Chondrocyte (in vitro differentiated cells): ENCODE measurements around the gene KRT20. TPM values are rescaled to one million over a fixed set of nuclear protein-coding genes. Genes with fewer than 3 reads are reported as not detected.

Source experiments
- DNase-seq: peaks from one replicate; pipeline ENCODE4 v3.0.0; 2021; ENCODE audit warnings: mixed read lengths, low spot score
- H3K27ac Mint-ChIP-seq: one replicate; pipeline ENCODE4 v1.8.0; 2021; ENCODE audit warnings: mild to moderate bottlenecking, moderate library complexity, mixed read lengths; ENCODE audit not compliant: unreplicated experiment
- H3K27me3 Mint-ChIP-seq: 2 replicates; pipeline ENCODE4 v1.8.0; 2021; ENCODE audit warnings: low read depth, mixed read lengths
- H3K36me3 Mint-ChIP-seq: 2 replicates; pipeline ENCODE4 v1.8.0; 2021; ENCODE audit warnings: low read depth, mixed read lengths
- H3K4me1 Mint-ChIP-seq: 2 replicates; pipeline ENCODE4 v1.8.0; 2021; ENCODE audit warnings: low read depth, mild to moderate bottlenecking, mixed read lengths
- H3K4me3 Mint-ChIP-seq: one replicate; pipeline ENCODE4 v1.8.0; 2021; ENCODE audit warnings: mild to moderate bottlenecking, moderate library complexity, mixed read lengths; ENCODE audit not compliant: unreplicated experiment
- H3K9me3 Mint-ChIP-seq: 2 replicates; pipeline ENCODE4 v1.8.0; 2021; ENCODE audit warnings: low read depth, mixed read lengths
- total RNA-seq: library from RNA; stranded (reverse); gene quantifications from 3 replicates; pipeline ENCODE4 v1.2.1, GENCODE V29; 2021
- TF ChIP-seq, protein P1 (sequence below): fragments of 200-600 bp; sonication (generic); IDR thresholded peaks from 2 replicates; pipeline ENCODE4 v1.5.0; 2021; ENCODE audit warnings: antibody characterized with exemption, mild to moderate bottlenecking, moderate library complexity

The KRT20 gene
- total RNA-seq, 1 donor from 2014 or later: not detected

GRCh38 chr17:40846515-40847144 is 38.4 kb downstream of the KRT20 start:
- Mint-ChIP-seq H3K27me3 (peaks cover 16% of the 10 kb centered on the region), H3K9me3 (no peaks in the 10 kb centered on the region), H3K27ac (no peak overlapping the region), H3K4me1 (no peaks in the 10 kb centered on the region), H3K36me3 (no peaks in the 10 kb centered on the region), H3K4me3 (no peak overlapping the region)
- DNase-seq: no peak
- TF ChIP-seq, protein P1, sequence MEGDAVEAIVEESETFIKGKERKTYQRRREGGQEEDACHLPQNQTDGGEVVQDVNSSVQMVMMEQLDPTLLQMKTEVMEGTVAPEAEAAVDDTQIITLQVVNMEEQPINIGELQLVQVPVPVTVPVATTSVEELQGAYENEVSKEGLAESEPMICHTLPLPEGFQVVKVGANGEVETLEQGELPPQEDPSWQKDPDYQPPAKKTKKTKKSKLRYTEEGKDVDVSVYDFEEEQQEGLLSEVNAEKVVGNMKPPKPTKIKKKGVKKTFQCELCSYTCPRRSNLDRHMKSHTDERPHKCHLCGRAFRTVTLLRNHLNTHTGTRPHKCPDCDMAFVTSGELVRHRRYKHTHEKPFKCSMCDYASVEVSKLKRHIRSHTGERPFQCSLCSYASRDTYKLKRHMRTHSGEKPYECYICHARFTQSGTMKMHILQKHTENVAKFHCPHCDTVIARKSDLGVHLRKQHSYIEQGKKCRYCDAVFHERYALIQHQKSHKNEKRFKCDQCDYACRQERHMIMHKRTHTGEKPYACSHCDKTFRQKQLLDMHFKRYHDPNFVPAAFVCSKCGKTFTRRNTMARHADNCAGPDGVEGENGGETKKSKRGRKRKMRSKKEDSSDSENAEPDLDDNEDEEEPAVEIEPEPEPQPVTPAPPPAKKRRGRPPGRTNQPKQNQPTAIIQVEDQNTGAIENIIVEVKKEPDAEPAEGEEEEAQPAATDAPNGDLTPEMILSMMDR: no peak

- Mint-ChIP-seq H3K4me3 (no peak overlapping the region), H3K27me3 (peaks cover 16% of the 10 kb centered on the region)
Observed at GRCh38 chr17:40844671-40845107, 40.4 kb downstream of the KRT20 start.

DNA sequence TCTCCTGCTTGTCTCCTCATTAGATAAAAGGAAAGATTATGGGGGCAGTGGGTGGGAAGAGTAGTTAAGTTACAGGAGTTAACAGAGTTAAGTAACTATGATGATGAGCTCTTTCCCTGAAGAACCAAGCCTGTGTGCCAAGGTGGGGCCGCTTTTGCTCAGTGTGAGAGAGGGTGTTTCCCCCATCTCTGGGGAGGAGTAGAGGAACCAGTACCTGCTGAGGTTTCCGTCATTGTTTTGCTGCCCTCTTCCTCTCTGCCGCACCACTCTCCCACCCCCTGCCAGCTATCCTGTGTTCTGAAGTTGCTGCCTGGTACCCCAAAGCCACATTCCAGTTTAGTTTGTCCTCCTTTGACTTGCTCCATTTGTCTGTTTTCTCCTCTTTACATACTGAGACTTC is 41.8 kb downstream of the KRT20 start:
- peaks cover 4% of the 10 kb centered on the region for H3K36me3 Mint-ChIP-seq
- no peak overlapping the region for H3K4me3 Mint-ChIP-seq
- H3K4me1 Mint-ChIP-seq: no peaks in the 10 kb centered on the region
- no peak overlapping the region for H3K27ac Mint-ChIP-seq
- no peak for DNase-seq
- TF ChIP-seq, protein P1: no peak
- H3K27me3 Mint-ChIP-seq: peaks cover 20% of the 10 kb centered on the region
- no peaks in the 10 kb centered on the region for H3K9me3 Mint-ChIP-seq

More at GRCh38 chr17:40844671-40845107, 40.4 kb downstream of the KRT20 start:
- Mint-ChIP-seq H3K9me3 (no peaks in the 10 kb centered on the region), H3K27ac (no peak overlapping the region), H3K36me3 (peaks cover 1% of the 10 kb centered on the region), H3K4me1 (no peaks in the 10 kb centered on the region)
- TF ChIP-seq, protein P1: no peak
- no peak for DNase-seq

DNA sequence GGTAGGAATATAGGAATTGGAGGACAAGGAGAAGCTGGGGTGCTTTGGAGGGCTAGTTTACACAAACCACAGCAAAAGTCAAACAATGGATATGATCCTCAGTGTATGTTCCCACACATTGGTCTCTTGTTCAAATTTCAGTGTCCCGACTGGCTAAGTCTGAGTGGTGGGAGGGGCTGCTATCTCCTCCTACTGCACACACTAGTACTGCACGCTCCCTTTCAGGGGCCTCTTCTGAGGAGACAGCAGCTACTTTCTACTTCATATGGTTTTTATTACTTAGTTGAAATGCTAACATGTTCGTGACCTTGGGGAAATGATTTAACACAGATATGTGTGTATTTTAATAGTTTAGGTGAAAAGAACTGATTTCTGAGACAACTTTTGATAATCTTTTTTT is 43.8 kb downstream of the KRT20 start:
- Mint-ChIP-seq H3K36me3 (peaks cover 4% of the 10 kb centered on the region), H3K4me3 (no peak overlapping the region), H3K9me3 (no peaks in the 10 kb centered on the region), H3K27ac (no peak overlapping the region), H3K27me3 (peaks cover 20% of the 10 kb centered on the region), H3K4me1 (no peaks in the 10 kb centered on the region)
- TF ChIP-seq, protein P1: no peak
- no peak for DNase-seq

DNA sequence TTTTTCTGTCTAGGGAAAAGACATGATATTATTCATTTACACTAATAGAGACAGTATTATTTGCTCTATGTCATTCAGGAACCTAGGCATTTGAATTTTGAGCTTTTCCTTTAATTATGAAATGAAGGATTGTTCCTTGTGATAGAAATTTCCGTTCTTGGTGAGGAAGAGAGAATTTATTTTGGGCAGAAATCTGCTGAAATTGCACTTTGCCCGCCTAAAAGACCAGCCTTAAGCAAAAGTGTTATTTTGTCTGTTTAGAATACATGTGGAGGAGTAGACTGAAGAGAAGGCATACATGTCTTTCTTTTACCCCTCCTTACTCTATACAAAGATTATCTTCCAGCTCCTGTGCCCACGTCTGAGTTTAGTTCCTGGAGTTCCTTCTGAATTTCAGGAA is 45.8 kb downstream of the KRT20 start:
- no peaks in the 10 kb centered on the region for H3K4me1 Mint-ChIP-seq
- DNase-seq: no peak
- TF ChIP-seq, protein P1: no peak
- H3K27ac Mint-ChIP-seq: no peak overlapping the region
- H3K27me3 Mint-ChIP-seq: peaks cover 7% of the 10 kb centered on the region
- H3K9me3 Mint-ChIP-seq: no peaks in the 10 kb centered on the region
- H3K36me3 Mint-ChIP-seq: peaks cover 11% of the 10 kb centered on the region
- no peak overlapping the region for H3K4me3 Mint-ChIP-seq
